HG03066 (cell line): Measurements from ENCODE around the gene C19orf25.

Experiments
- ATAC-seq: cut with Tn5 transposase; IDR thresholded peaks from one replicate; pipeline ENCODE4 v1.9.1; 2021; ENCODE audit warnings: low read depth; ENCODE audit not compliant: unreplicated experiment

Gene C19orf25

GRCh38 chr19:1434577-1435060, 44.4 kb downstream of the C19orf25 start:
- ATAC-seq: no peak

DNA sequence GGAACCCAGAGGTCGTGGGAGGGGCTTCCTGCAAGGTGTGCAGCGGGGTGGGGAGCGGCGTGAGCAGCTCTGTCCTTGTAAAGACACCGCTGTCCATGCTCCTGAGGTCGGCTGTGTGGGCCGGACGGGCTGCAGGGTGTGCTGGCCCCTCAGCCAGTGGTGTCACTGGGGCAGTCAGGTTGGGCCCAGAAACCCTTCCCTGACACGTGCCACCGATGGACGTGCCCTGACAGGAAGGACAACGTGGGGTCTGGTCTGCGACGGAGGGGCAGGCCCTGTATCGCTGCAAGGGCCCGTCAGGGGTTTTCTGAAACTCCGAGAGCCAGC, 45.0 kb downstream of the C19orf25 start:
- ATAC-seq: no peak

- no peak for ATAC-seq
These were observed 45.6 kb downstream of the C19orf25 start for GRCh38 chr19:1433119-1434039.

DNA sequence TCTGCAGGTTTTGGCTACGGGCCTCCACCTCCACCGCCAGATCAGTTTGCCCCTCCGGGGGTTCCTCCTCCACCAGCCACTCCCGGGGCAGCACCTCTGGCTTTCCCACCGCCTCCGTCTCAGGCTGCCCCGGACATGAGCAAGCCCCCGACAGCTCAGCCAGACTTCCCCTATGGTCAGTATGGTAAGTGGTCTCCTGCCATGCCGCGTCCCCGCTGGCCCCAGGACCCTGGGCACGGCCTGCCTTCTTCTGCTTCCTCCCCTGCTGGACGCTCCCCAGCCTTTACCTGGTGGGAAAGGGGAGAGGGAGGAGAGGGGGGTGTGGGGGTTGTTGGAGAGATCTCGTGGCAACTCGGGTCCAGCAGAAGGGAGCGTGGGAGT, 46.5 kb downstream of the C19orf25 start:
- no peak for ATAC-seq

- ATAC-seq: no peak
These were observed 47.1 kb downstream of the C19orf25 start for GRCh38 chr19:1431759-1432506.

DNA sequence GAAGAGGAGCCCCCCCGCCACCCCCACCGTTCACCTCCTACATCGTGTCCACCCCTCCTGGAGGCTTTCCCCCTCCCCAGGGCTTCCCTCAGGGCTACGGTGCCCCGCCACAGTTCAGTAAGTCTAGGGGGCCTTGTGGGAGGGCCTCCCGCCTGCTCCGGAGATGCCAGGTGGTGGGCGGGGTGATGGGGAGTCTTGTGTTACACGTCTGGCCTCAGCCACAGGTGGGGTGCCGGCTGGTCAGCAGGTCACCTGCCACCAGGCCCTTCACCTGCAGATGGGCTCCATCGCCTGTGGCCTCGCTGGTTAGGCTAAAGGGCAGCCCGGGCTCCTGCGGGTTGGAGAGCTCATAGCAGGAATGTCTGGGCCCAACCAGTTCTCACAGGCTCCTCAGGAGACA, 48.8 kb downstream of the C19orf25 start:
- no peak for ATAC-seq

GRCh38 chr19:1429750-1430149, 49.3 kb downstream of the C19orf25 start:
- ATAC-seq: no peak

DNA sequence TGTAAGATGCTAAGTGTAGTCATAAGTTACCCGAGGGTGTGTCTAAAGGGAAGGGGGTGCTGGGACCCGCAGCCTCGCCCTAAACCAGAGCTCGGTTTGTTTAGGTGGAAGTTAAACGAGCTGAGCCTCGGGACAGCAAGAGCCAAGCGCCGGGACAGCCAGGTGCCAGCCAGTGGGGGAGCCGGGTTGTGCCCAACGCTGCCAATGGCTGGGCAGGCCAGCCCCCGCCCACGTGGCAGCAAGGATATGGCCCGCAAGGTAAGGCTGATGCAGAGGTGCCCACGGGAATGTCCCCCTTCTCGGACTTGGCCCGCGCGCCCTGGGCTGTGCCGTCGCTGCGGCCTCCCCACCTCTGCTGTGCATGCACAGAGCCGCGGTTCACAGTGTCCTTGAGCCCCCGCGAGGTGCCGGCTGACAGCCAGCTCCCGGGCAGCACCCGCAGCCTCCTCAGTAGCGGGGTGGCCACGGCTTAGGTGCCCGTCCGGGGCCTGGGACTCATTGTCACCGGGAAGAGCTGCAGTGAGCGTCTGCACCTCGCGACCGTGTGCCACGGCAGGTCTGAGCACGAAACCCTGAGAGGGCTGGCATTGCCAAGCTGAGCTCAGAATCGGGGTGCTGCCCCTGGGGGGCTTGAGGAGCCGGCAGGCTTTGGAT, 50.1 kb downstream of the C19orf25 start:
- ATAC-seq: no peak

DNA sequence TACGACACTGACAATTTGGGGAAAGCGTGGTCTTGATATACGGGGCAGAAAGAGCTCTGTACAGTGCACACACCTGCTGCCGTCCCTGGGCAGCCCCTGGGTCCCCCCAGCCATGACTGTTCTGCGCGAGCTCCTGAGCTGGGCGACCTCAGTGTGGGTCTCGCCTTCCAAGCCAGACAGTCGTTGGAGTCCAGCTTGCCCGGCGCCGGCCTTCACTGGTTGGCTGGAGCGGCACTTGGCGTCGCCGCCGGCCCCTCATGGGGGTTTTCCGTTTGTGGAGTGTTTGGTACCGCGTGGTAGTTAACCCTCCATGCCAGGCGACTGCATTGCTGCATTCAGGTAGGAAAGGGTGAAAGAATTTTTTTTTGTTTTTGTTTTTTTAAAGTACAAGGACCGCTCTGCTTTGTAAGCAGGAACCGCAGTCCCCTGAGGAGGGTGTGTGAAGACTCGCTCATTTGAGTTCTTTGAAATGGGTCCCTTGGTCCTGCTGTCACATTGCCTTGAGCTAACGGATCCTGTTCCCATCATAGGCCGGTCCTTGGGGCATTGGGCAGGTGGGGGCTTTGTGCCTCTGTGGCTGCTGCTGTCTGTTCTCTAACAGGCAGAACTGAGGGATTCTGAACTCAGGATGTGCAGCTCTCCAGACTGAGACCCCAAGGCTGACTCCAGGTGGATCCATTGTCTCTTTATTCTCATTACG, 51.6 kb downstream of the C19orf25 start:
- no peak for ATAC-seq

- ATAC-seq: no peak
These were observed 52.3 kb downstream of the C19orf25 start for GRCh38 chr19:1426736-1427135.

DNA sequence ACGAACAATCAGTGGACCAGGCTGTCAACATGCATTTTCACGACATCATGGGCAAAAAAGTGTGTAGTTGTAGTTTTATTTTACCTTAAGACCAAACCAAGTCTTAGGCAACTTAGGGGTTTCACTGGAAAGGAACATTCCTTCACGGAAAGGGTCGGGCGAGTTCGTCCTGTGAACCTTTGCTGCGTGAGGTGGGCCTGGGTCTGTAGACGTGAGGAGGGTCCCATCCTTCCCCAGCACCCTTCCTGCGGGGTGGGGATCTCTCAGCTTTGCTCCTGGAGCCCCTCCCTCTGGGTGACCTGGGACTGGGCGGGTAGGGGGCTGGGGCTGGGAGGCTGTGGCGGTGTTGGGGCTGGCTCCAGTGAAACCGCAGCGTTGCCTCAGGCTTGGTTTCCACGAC, 53.1 kb downstream of the C19orf25 start:
- ATAC-seq: no peak

DNA sequence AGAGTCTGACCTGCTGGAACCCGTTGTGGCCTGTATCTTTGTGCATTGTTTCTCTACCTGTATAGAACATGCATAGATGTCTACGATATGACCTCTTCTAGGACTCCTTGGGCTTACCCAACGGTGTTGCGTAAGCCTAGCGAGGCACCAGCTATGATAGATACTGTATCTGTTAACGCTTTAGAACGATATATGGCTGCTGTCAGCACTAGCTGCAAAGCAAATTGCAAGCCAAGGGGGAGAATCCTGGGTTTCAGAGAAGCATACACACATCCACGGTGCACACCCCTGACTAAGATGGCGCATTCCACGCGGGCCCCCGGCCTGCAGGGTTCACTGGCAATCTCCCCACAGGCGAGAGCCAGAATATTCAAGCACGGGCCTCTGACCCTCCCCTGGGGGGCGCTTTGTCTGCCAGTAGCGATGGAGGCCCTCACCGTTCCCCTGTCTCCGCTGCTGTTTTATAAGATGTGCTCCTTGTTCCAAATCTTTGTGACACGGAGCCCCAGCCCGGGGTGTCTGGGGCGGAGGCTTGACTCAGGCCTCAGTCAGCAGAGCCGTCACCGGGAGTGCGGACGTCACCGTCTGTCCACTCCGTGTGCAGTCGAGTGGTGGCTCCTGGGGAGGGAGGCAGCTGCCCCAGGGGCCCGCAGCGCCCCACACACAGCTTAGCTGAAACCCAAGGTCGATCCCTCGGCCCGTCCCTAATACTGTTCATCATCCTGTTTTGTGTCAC, 53.7 kb downstream of the C19orf25 start:
- no peak for ATAC-seq

- no peak for ATAC-seq
These were observed 54.6 kb downstream of the C19orf25 start for GRCh38 chr19:1424192-1424955.

- ATAC-seq: no peak
These were observed 55.4 kb downstream of the C19orf25 start for GRCh38 chr19:1423436-1424191.
